OCI-LY3 (cell line): ENCODE results near the gene MAP2.

Source experiments
- CTCF ChIP-seq: fragments of 200-600, 300-600 bp; sonication (generic); IDR thresholded peaks from 2 replicates; pipeline ENCODE4 v1.5.1; 2014; ENCODE audit warnings: antibody characterized with exemption, low read length, low read depth
- EZH2phosphoT487 ChIP-seq: fragments of 200-600 bp; shearing (Covaris generic); IDR thresholded peaks from 2 replicates; pipeline ENCODE4 v1.6.1; 2018; ENCODE audit warnings: antibody characterized with exemption, mixed run types, low read depth

DNA sequence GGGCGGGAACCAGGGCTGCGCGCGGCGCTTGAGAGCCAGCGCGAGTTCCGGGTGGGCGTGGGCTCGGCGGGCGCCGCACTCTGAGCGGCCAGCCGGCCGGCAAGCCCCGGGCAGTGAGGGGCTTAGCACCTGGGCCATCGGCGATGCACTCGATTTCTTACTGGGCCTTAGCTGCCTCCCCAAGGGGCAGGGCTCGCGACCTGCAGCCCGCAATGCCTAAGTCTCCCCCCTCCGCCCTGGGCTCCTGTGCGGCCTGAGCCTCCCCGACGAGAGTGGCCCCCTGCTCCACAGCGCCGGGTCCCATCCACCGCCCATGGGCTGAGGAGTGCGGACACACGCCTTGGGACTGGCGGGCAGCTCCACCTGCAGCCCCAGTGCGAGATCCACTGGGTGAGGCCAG lies 36.5 kb upstream of the MAP2 start:
- TF ChIP-seq CTCF (no peak), EZH2phosphoT487 (no peak)
